Tibial artery (tissue), 4 donors: ENCODE measurements around the gene SLC28A1.

ENCODE experiments used
- DNase-seq, 2 donors: peaks; one replicate each; pipeline ENCODE4 v3.0.0-alpha.2; 2019
- H3K27ac ChIP-seq, 2 donors: fragments of 200-600 bp; sonication (generic) in 1 of 2; 1 replicate in 1 of 2; 2 replicates in 1 of 2; pipeline ENCODE4 v1.5.1; 2018 to 2019; ENCODE audit warnings: mild to moderate bottlenecking in 1 of 2
- H3K27me3 ChIP-seq, 2 donors: fragments of 200-600 bp; sonication (generic) in 1 of 2; one replicate each; pipeline versions ENCODE4 v1.5.1 to v1.6.0; 2016 to 2019
- H3K36me3 ChIP-seq, 3 donors: fragments of 200-600 bp; sonication (generic) in 2 of 3; one replicate each; pipeline ENCODE4 v1.5.1; 2016 to 2019; ENCODE audit warnings: mild to moderate bottlenecking in 2 of 3
- H3K4me1 ChIP-seq, 4 donors: fragments of 200-600 bp; sonication (generic) in 2 of 4; 1 replicate in 3 of 4; 2 replicates in 1 of 4; pipeline ENCODE4 v1.5.1; 2016 to 2019
- H3K4me3 ChIP-seq, 2 donors: fragments of 200-600 bp; sonication (generic) in 1 of 2; 1 replicate in 1 of 2; 2 replicates in 1 of 2; pipeline ENCODE4 v1.5.1; 2018 to 2019; ENCODE audit warnings: mild to moderate bottlenecking in 2 of 2
- H3K9me3 ChIP-seq, 3 donors: fragments of 200-600 bp; sonication (generic) in 1 of 3; one replicate each; pipeline ENCODE4 v1.5.1; 2016 to 2019
- intact Hi-C: fragments of 100-400 bp; cut with DNase I; formaldehyde crosslinking; loops from one replicate; pipeline ENCODE4 v1.15.0; 2023; ENCODE audit warnings: low total_unique reads
- TF ChIP-seq, protein P1 (sequence below), 2 experiments: fragments of 200-600 bp in 1 of 2; fragments of 450-650 bp in 1 of 2; IDR thresholded peaks; one replicate each; pipeline ENCODE4 v1.5.1; 2017 to 2019; ENCODE audit warnings: antibody characterized with exemption in 2 of 2, mild to moderate bottlenecking in 1 of 2, moderate library complexity in 1 of 2

The SLC28A1 gene

DNA sequence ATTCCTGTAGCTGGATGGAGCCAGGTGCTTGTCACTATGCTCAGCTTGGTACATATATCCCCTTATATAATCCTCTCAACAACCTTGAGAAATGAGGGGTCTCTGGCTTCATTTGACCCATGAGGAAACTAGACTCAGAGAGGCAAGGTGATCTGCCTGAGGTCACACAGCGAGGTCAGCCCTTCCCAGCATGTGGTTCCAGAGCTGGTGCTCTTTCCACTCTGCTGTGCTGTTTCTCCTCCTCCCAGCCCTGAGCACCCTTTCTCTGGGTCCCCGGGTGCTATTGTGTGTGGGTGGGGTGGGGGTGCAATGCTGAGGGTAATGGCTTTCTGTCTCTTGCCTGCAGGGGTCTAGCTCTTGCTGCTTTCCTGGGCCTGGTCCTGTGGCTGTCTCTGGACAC, 19.3 kb downstream of the SLC28A1 start:
- DNase-seq: peak in 1 of 2 donors; percentile 45
- H3K4me1 ChIP-seq: peaks cover 0 to 46% (median 26%) of the 10 kb centered on the region in 4 donors
- no peaks in the 10 kb centered on the region for H3K9me3 ChIP-seq
- intact Hi-C loops: no loop called here
- H3K36me3 ChIP-seq: no peaks in the 10 kb centered on the region
- no peak overlapping the region for H3K4me3 ChIP-seq
- peak overlapping the region; percentile 77 to 81 for H3K27ac ChIP-seq
- TF ChIP-seq, protein P1, sequence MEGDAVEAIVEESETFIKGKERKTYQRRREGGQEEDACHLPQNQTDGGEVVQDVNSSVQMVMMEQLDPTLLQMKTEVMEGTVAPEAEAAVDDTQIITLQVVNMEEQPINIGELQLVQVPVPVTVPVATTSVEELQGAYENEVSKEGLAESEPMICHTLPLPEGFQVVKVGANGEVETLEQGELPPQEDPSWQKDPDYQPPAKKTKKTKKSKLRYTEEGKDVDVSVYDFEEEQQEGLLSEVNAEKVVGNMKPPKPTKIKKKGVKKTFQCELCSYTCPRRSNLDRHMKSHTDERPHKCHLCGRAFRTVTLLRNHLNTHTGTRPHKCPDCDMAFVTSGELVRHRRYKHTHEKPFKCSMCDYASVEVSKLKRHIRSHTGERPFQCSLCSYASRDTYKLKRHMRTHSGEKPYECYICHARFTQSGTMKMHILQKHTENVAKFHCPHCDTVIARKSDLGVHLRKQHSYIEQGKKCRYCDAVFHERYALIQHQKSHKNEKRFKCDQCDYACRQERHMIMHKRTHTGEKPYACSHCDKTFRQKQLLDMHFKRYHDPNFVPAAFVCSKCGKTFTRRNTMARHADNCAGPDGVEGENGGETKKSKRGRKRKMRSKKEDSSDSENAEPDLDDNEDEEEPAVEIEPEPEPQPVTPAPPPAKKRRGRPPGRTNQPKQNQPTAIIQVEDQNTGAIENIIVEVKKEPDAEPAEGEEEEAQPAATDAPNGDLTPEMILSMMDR (IDR thresholded peaks at IDR 0.05): no peak
- no peaks in the 10 kb centered on the region for H3K27me3 ChIP-seq

GRCh38 chr15:84904419-84904818, 20.0 kb downstream of the SLC28A1 start:
- no peaks in the 10 kb centered on the region for H3K27me3 ChIP-seq
- peaks cover 0 to 52% (median 28%) of the 10 kb centered on the region in 4 donors for H3K4me1 ChIP-seq
- TF ChIP-seq, protein P1 (IDR thresholded peaks at IDR 0.05): no peak
- H3K9me3 ChIP-seq: no peaks in the 10 kb centered on the region
- no peak overlapping the region for H3K4me3 ChIP-seq
- intact Hi-C loops: no loop called here
- no peaks in the 10 kb centered on the region for H3K36me3 ChIP-seq
- H3K27ac ChIP-seq: peak overlapping the region; percentile 77 to 81
- peak in 1 of 2 donors; percentile 66 for DNase-seq

GRCh38 chr15:84905016-84905916, 20.8 kb downstream of the SLC28A1 start:
- TF ChIP-seq, protein P1 (IDR thresholded peaks at IDR 0.05): no peak
- peak in 1 of 2 donors; percentile 62 for DNase-seq
- Histone ChIP-seq H3K9me3 (no peaks in the 10 kb centered on the region), H3K36me3 (no peaks in the 10 kb centered on the region), H3K4me1 (peaks cover 0 to 61% (median 37%) of the 10 kb centered on the region in 4 donors), H3K27ac (peak overlapping the region; percentile 77 to 81), H3K27me3 (no peaks in the 10 kb centered on the region), H3K4me3 (no peak overlapping the region)
- intact Hi-C loops: no loop called here

DNA sequence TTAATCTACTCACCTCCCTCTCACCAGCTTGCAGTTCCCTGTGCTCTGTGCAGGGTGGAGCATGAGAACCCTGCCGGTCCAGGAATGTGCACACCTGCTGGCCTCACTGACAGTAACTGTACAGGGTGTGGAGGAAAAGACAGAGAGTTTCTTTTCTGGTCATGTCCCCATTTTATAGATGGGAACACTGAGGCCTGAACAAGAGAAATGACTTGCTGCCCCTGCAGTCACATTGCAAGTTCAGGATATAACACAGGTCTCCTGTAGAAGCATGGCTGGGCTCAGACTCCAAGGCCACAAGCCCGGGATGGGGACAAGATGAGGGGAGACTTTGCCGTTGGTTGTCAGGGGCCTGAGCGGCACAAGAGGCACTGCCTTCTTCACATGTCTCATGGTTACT, 23.3 kb downstream of the SLC28A1 start:
- H3K9me3 ChIP-seq: no peaks in the 10 kb centered on the region
- H3K36me3 ChIP-seq: no peaks in the 10 kb centered on the region
- intact Hi-C loops: no loop called here
- no peak overlapping the region for H3K27ac ChIP-seq
- H3K4me3 ChIP-seq: no peak overlapping the region
- peaks cover 12 to 83% (median 56%) of the 10 kb centered on the region in 4 donors for H3K4me1 ChIP-seq
- H3K27me3 ChIP-seq: no peaks in the 10 kb centered on the region
- TF ChIP-seq, protein P1 (IDR thresholded peaks at IDR 0.05): no peak
- no peak for DNase-seq

DNA sequence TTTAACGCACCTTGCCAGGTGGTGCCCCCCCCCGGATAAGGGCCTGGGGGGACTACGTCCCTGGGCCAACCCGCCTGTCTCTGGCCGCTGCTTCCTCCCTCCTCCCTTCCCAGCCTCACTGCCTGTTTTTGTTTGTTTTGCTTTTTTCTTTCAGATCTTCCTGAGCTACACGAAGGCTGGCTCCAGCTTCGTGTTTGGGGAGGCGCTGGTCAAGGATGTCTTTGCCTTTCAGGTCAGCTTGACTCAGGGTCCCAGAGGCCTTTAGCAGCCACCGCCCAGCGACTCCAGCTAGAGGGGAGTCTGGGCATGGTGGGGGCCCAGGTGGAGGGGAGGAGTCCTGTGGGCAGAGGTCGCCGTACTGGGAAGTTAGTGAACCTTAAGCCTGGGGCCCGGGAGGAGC, 24.1 kb downstream of the SLC28A1 start:
- Histone ChIP-seq H3K27ac (peak overlapping the region; percentile 70 to 87), H3K4me3 (no peak overlapping the region), H3K36me3 (no peaks in the 10 kb centered on the region), H3K9me3 (no peaks in the 10 kb centered on the region), H3K27me3 (no peaks in the 10 kb centered on the region), H3K4me1 (peaks cover 17 to 83% (median 61%) of the 10 kb centered on the region in 4 donors)
- peak in 1 of 2 donors; percentile 62 for DNase-seq
- intact Hi-C loops: no loop called here
- TF ChIP-seq, protein P1 (IDR thresholded peaks at IDR 0.05): no peak
